Ureter (tissue), 1 donor: ENCODE results near the gene BECN2. TPM values are rescaled to one million over a fixed set of nuclear protein-coding genes. Genes with fewer than 3 reads are reported as not detected.
"Not testable (repeated sequence)": the region's sequence is repeated elsewhere in the genome, so short reads cannot be mapped to it uniquely, and the experiment has no call there.

Source experiments
- DNase-seq: peaks from one replicate; pipeline ENCODE4 v3.0.0-alpha.2; 2020; ENCODE audit warnings: low spot score
- total RNA-seq: library from RNA; stranded (reverse); gene quantifications from one replicate; pipeline ENCODE4 v1.2.4, GENCODE V29; 2023
- donor health status: DM: yes; HTN: yes; CAD: no.

The BECN2 gene
- total RNA-seq, 1 donor from 2014 or later: not detected

GRCh38 chr1:241979071-241979470, 21.5 kb downstream of the BECN2 start:
- no peak for DNase-seq

DNA sequence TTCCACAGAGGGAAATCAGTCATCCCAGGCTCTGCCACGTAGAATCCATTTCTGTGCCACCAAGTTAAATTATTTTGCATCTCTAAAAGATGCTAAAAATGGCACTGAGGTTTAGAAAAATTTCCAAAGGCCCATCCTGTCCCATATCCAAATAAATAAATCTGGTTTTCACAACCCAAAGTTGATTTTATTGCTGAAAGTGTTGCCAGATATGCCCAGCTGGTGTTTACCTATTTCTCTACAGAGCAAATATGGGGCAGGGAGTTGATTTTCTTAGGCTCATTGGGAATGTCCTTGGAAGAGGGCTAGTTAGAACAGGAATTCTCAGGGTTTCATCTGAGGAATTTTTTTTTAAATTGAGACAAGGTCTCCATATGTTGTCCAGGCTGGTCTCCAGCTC, 22.4 kb downstream of the BECN2 start:
- no peak for DNase-seq

GRCh38 chr1:241985787-241986186, 28.2 kb downstream of the BECN2 start:
- no peak for DNase-seq

DNA sequence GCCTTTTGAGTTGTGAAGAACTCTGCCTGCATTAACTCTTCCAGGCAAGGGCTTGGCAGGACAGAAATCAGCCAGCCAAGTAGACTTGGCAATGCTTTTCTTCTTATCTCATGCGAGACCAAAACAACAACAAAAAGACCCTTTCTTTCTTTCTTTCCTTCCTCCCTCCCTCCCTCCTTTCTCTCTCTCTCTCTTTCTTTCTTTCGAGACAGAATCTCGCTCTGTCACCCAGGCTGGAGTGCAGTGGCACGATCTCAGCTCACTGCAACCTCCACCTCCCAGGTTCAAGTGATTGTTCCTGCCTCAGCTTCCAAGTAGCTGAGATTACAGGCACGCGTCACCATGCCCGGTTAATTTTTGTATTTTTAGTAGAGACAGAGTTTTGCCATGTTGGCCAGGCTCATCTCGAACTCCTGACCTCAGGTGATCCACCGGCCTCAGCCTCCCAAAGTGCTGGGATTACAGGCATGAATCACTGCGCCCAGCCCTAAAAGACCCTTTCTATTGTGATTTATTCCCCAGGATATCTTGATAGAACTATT, 30.9 kb downstream of the BECN2 start:
- not testable (repeated sequence) for DNase-seq

DNA sequence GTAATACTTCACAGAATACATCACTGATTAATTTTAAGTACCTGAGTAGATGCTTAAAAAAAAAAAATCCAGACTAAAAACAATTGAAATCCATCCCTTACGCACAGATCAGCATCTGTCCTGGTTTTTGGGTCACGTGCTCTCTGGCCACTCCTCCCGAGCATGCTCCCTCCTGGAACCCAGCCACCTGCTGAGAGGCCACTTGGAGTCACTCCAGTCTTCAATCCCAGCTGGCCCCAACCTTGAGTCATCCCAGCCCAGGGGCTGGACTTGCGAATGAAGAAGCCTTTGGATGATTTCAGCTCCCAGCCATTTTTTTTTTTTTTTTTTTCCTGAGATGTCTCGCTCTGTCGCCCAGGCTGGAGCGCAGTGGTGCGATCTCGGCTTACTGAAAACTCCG, 32.5 kb downstream of the BECN2 start:
- DNase-seq: peak; percentile 77

DNA sequence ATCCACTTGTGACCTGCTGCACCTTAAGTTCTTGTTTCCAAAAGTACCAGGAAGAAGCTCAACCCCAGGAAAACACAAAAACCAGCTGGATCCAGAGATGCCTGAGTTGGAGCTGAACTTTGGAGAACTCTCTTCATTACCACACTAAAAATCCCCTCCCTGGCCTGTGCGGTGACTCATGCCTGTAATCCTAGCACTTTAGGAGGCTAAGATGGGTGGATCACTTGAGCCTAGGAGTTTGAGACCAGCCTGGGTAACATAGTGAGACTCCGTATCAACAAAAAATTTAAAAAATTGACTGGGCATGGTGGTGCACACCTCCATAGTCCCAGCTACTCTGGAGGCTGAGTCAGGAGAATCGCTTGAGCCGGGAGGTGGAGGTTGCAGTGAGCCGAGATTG, 35.2 kb downstream of the BECN2 start:
- no peak for DNase-seq

DNA sequence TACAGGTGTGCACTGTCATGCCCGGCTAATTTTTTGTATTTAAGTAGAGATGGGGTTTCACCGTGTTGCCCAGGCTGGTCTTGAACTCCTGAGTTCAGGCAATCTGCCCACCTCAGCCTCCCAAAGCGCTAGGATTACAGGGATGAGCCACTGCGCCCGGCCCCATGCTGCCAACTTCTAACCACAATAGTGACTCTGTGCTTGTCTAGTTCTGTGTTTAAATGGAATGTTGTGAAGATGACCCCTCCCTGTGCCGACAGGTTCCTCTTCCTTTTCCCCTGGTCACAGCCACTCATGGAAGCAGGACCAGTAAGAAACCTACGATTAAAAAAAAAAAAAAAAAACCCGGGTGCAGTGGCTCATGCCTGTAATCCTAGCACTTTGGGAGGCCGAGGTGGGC, 36.6 kb downstream of the BECN2 start:
- no peak for DNase-seq

DNA sequence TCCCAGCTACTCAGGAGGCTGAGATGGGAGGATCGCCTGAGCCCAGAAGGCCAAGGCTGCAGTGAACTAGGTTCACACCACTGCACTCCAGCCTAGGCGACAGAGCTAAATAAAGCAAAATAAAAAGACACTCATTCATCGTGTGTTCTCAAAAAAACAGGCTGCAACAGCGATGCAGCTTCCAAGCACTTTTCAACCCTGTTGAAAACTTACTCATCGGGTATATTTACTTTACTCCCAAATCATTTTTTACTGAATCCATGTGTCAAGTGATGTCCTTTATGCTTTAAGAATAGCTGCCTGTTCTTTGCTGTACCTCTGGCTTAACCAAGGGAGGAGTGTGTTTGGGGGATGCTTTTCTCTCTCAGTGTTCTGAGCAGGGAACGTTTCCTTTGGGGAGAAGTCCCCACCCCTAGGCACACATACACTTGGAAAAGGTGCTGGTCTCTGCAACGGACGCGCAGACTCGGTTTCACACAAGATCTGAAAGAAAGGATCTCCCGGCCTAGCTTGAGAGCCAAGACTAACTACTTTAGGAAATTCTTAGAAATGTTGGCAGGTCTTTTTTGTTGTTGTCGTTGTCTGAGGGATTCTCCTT, 39.9 kb downstream of the BECN2 start:
- DNase-seq: no peak

DNA sequence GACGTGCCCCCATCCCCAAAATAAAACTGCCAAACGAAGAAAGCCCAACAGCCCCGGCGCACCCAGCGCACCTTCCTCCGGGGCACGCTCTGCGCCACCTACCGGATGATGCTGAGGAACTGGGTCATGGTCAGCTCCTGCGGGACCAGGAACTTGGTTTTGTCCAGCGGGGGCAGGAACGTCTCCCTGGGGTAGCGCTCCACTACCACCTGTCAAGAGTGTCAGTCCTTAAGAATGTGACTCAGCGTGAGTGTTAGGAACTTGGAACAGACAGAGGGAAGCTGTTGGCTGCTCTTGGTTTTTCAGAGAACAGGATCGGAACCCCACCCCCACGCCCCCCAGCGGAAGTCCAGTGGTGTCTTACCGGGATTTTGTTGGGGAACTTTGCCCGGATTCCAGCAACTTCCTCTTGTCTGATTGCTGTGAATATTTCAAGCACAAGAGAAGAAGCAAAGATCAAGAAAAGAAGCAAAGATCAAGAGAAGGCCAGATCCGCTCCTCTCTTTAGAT, 40.9 kb downstream of the BECN2 start:
- DNase-seq: peak; percentile 75

DNA sequence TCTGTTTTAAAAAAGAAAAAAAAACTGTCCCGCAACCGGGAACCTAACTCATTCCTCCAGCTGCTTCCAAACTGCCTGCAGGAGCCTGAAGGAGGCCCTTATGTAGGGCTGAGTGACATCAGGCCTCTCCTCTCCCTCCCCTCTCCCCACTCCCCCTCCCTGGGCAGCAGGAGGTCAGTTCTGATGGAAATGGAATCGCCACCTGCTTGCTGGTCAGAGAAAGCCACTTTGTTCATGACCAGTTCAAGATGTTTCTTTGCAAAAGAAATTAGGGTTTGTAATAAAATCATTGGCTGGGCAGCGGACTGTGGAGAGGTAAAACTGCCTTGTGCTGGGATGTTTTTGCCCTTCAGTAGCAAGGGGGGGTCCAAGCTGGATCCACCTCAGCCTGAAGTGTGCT, 41.5 kb downstream of the BECN2 start, which contains the start of gene MAP1LC3C:
MAP1LC3C (minus strand) TSS at position 73 of the 400 bp plus-strand sequence. CDS start 90 bp downstream, outside the sequence.
- DNase-seq: no peak

GRCh38 chr1:242000434-242000833, 42.9 kb downstream of the BECN2 start:
- no peak for DNase-seq

- no peak for DNase-seq
Observed at GRCh38 chr1:242002072-242002471, 44.5 kb downstream of the BECN2 start.

GRCh38 chr1:242002510-242002909, 44.9 kb downstream of the BECN2 start:
- DNase-seq: no peak

- DNase-seq: no peak
Observed at GRCh38 chr1:242004751-242005495, 47.4 kb downstream of the BECN2 start.

GRCh38 chr1:242005866-242006535, 48.4 kb downstream of the BECN2 start:
- no peak for DNase-seq

- no peak for DNase-seq
Observed at GRCh38 chr1:242006976-242007375, 49.4 kb downstream of the BECN2 start.

Other genes with a start within 250 kb of the BECN2 start
- 0.83 TPM for gene EXO1, start 109.6 kb upstream of the BECN2 start, total RNA-seq
- not detected for gene MAP1LC3C, start 41.3 kb downstream of the BECN2 start, total RNA-seq